ENCODE results near the gene DNAH6. TPM values are rescaled to one million over a fixed set of nuclear protein-coding genes. Genes with fewer than 3 reads are reported as not detected.
"Not testable (repeated sequence)": the region's sequence is repeated elsewhere in the genome, so short reads cannot be mapped to it uniquely, and the experiment has no call there.

The DNAH6 gene
- total RNA-seq, 1 donor from 2014 or later = 1.1 TPM

DNA sequence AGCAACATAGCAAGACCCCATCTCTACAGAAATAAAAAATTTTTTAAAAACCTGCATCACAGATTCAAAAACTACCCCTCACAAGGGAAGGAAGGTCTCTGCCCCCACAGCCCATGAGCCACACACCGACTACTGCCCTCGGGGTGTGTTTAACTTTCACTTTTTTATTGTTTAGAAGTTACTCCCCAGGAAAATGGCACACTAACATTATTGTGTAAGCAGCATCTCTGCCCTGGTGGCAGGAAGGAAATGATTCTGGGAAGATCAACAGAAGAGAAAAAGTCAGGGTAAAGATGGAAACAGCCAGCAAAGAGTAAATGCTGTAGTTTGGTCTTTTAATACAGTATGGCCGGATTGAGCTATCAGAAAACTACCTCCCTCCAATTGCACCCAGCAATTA, 342.6 kb downstream of the DNAH6 start:
- no peaks in the 10 kb centered on the region for H3K27me3 ChIP-seq
- no peak overlapping the region for H3K27ac ChIP-seq
- ATAC-seq = no peak
- intact Hi-C loops (cut with DNase I) = no loop called here
- TF ChIP-seq, protein P1, sequence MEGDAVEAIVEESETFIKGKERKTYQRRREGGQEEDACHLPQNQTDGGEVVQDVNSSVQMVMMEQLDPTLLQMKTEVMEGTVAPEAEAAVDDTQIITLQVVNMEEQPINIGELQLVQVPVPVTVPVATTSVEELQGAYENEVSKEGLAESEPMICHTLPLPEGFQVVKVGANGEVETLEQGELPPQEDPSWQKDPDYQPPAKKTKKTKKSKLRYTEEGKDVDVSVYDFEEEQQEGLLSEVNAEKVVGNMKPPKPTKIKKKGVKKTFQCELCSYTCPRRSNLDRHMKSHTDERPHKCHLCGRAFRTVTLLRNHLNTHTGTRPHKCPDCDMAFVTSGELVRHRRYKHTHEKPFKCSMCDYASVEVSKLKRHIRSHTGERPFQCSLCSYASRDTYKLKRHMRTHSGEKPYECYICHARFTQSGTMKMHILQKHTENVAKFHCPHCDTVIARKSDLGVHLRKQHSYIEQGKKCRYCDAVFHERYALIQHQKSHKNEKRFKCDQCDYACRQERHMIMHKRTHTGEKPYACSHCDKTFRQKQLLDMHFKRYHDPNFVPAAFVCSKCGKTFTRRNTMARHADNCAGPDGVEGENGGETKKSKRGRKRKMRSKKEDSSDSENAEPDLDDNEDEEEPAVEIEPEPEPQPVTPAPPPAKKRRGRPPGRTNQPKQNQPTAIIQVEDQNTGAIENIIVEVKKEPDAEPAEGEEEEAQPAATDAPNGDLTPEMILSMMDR (IDR thresholded peaks at IDR 0.05) = no peak
- no peaks in the 10 kb centered on the region for H3K36me3 ChIP-seq
- no peaks in the 10 kb centered on the region for H3K9me3 ChIP-seq
- no peaks in the 10 kb centered on the region for H3K4me1 ChIP-seq
- DNase-seq = no peak
- no peak overlapping the region for H3K4me3 ChIP-seq

DNA sequence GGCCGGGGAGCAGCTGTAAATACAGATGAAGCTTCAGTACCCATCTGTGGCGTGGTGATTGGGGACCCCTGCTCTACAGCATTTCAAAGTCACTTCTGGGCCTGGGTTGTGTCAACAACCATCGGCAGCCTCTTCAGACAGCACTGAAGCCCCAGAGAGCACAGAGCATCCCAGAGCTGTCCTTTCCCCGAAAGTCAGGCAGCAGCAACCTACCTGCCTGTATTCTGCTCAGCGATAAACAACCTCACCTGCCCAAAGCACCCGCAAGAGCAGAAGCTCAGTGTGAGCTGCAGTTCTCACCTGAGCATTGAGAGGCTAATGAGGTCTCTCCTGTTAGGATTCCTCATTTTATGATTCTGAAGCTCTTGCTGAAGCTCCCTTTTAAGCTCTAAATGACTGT, 345.2 kb downstream of the DNAH6 start:
- H3K36me3 ChIP-seq = no peaks in the 10 kb centered on the region
- DNase-seq = no peak
- H3K9me3 ChIP-seq = no peaks in the 10 kb centered on the region
- intact Hi-C loops (cut with DNase I) = loop anchor here (10.0 kb wide), 1 partner anchor 367 kb away; no protein-coding TSS in a partner anchor
- H3K4me3 ChIP-seq = no peak overlapping the region
- no peaks in the 10 kb centered on the region for H3K4me1 ChIP-seq
- TF ChIP-seq, protein P1 (IDR thresholded peaks at IDR 0.05) = no peak
- ATAC-seq = no peak
- H3K27me3 ChIP-seq = no peaks in the 10 kb centered on the region
- H3K27ac ChIP-seq = no peak overlapping the region

DNA sequence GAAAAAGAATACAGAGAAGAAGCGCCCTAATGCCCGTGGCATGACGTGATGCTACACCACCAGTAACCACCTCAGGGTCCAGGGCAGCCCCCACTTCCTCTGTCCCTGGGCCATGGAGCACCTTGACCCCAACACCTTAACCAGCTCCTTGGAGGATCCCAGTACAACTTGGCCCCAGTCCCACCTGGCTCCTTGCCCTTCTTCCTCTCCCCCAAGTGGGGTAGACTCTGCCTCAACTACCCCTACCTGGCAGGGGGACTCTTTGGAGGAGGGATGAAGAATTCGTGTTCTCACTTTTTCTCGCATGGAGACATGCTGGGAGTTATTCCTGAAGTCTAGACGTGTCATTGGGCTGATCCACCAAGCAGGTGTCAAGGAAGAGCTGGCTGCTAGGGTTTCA, 345.7 kb downstream of the DNAH6 start:
- Histone ChIP-seq H3K4me3 (no peak overlapping the region), H3K4me1 (no peaks in the 10 kb centered on the region), H3K27me3 (no peaks in the 10 kb centered on the region), H3K9me3 (no peaks in the 10 kb centered on the region), H3K27ac (no peak overlapping the region), H3K36me3 (no peaks in the 10 kb centered on the region)
- DNase-seq = no peak
- TF ChIP-seq, protein P1 (IDR thresholded peaks at IDR 0.05) = no peak
- ATAC-seq = no peak
- intact Hi-C loops (cut with DNase I) = loop anchor here (10.0 kb wide), 1 partner anchor 367 kb away; no protein-coding TSS in a partner anchor

DNA sequence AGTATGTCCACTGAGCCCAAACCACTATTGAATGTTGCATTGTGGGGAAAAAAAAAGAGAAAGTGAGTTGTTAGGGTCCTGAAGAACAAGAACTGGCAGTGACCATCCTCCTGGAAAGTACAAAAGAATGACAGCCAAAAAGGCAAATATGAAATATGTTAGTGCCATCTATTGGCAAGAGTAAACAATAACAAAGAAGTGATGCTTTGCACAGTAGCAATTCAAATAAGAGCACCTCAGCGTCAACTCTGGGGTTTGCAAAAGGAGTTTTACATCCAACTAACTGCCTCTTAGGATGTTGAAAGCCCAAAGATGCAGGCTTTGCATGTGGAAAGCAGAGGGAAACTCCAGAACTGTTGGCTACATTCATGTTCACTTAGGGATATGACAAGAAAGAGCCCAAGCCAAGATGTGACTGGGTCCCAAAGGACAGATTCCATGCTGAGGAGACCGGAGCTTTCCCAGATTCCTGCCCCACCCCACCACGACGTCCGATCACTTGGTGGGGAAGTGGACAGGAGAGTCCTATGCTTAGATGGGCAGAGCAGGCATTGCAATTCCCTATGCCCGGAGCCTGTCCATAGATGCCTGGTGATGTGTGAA, 349.0 kb downstream of the DNAH6 start:
- Histone ChIP-seq H3K27ac (no peak overlapping the region), H3K4me3 (no peak overlapping the region), H3K27me3 (no peaks in the 10 kb centered on the region), H3K9me3 (no peaks in the 10 kb centered on the region), H3K4me1 (no peaks in the 10 kb centered on the region), H3K36me3 (no peaks in the 10 kb centered on the region)
- intact Hi-C loops (cut with DNase I) = loop anchor here (10.0 kb wide), 1 partner anchor 370 kb away; no protein-coding TSS in a partner anchor
- ATAC-seq = peak; percentile 51
- no peak for DNase-seq
- TF ChIP-seq, protein P1 (IDR thresholded peaks at IDR 0.05) = peak; percentile 40

DNA sequence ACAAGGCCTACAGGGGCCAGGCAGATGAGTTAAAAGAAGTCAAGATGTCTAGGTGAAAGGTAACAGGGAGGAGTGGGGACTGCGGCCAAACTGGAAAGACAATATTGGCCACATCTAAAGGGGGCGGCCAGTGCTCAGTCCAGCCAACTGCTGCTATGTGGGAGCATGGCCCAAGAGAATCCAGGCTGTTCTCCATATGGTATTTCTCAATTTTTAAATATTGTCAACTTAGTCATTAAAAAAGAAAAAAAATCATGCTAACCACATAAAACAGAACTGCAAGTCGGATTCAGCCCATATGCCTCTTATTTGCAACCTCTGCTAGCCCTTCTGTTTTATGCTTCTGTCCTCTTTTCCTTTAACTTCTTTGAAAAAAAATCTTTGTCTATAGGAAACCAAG, 349.8 kb downstream of the DNAH6 start:
- DNase-seq = no peak
- intact Hi-C loops (cut with DNase I) = loop anchor here (10.0 kb wide), 1 partner anchor 371 kb away; no protein-coding TSS in a partner anchor
- H3K4me1 ChIP-seq = no peaks in the 10 kb centered on the region

DNA sequence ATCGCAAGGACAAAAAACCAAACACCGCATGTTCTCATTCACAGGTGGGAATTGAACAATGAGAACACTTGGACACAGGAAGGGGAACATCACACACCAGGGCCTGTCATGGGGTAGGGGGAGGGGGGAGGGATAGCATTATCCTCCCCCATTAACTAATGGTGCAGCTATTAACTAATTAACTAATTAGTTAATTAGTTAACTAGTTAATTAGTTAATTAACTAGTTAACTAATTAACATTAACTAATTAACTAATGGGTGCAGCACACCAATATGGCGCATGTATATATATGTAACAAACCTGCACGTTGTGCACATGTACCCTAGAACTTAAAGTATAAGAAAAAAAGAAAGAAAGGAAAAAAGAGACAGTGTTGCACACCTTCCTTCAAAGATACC, 352.0 kb downstream of the DNAH6 start:
- DNase-seq, H3K4me1 ChIP-seq, H3K9me3 ChIP-seq, H3K27me3 ChIP-seq, ATAC-seq, H3K4me3 ChIP-seq, H3K36me3 ChIP-seq, H3K27ac ChIP-seq: not testable (repeated sequence)
- intact Hi-C loops (cut with DNase I) = loop anchor here (10.0 kb wide), 1 partner anchor 374 kb away; no protein-coding TSS in a partner anchor

More for the DNA sequence above, 349.8 kb downstream of the DNAH6 start:
- no peak for ATAC-seq
- H3K27me3 ChIP-seq = no peaks in the 10 kb centered on the region
- H3K36me3 ChIP-seq = no peaks in the 10 kb centered on the region
- H3K9me3 ChIP-seq = no peaks in the 10 kb centered on the region
- TF ChIP-seq, protein P1 (IDR thresholded peaks at IDR 0.05) = no peak
- H3K27ac ChIP-seq = no peak overlapping the region
- no peak overlapping the region for H3K4me3 ChIP-seq

Other genes starting within 250 kb of the DNAH6 start
- gene SUCLG1, start 57.2 kb upstream of the DNAH6 start, total RNA-seq = 52.7 TPM